ENCODE measurements around the gene SERPINA4. TPM values are rescaled to one million over a fixed set of nuclear protein-coding genes. Genes with fewer than 3 reads are reported as not detected.

The SERPINA4 gene
- total and polyA plus RNA-seq, 9 of the 15 experiments (the other 6 are each of a cell fraction or from before 2014, with no cell fraction given) = not detected

DNA sequence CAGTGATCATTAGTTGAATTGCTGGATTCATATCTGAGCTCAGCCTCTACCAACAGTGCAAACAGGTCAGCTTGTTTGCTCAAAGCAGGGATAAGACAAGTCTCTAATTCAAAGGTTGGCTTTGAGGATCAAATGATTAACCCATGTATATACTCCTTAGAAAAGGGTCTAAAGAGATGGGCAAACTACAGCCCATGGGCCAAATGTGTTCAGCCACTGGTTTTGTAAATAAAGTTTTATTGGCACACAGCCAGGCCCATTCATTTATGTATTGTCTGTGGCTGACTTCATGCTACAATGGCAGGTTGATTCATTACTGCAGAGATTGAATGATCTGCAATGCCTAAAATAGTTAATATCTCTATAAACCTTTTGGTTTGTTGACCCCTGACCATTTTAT, 3.1 kb downstream of the SERPINA4 start:
- Histone ChIP-seq H3K4me3 (no peak overlapping the region), H4K20me1 (replicated peaks; ENCODE audit: control insufficient read depth, insufficient read depth, low read length) (no peaks in the 10 kb centered on the region), H3K9me1 (ENCODE audit: control insufficient read depth, insufficient read depth, low read length) (no peaks in the 10 kb centered on the region), H2AFZ (ENCODE audit: low read depth, low read length) (no peak overlapping the region), H3K27me3 (ENCODE audit: control insufficient read depth in 2 of 2, insufficient read depth in 2 of 2, low read length in 2 of 2) (no peaks in the 10 kb centered on the region), H3K27ac (ENCODE audit: extremely low read depth, low read depth, low read length) (no peak overlapping the region), H3K4me2 (ENCODE audit: insufficient read depth, low read length) (no peak overlapping the region), H3K79me2 (ENCODE audit: control insufficient read depth, insufficient read depth, low read length) (no peaks in the 10 kb centered on the region), H3K9ac (ENCODE audit: insufficient read depth in 1 of 2, low read depth in 2 of 2, low read length in 2 of 2) (no peak overlapping the region), H3K36me3 (ENCODE audit: control insufficient read depth, insufficient read depth, low read length) (no peaks in the 10 kb centered on the region), H3K4me1 (replicated peaks in 1 of 2; ENCODE audit: control insufficient read depth in 2 of 2, insufficient read depth in 2 of 2, low read length in 2 of 2) (no peaks in the 10 kb centered on the region), H3K9me3 (replicated peaks; ENCODE audit: control insufficient read depth, insufficient read depth, low read depth, low read length) (no peaks in the 10 kb centered on the region)
- POLR2A ChIA-PET = no interaction called here
- no TSS peak for BruUV-seq (replicated peaks)
- intact Hi-C loops (cut with micrococcal nuclease) (no loop called here), in situ Hi-C loops (cut with MboI) (no loop called here)
- TF ChIP-seq RBFOX2 (IDR thresholded peaks at IDR 0.05; ENCODE audit: low read depth, low read length) = no peak
- no peak for TF ChIP-seq MTA2 (IDR thresholded peaks at IDR 0.05; ENCODE audit: low read depth)
- TF ChIP-seq SMAD3 (CRISPR knock-in tag; conservative IDR thresholded peaks at IDR 0.05) = no peak
- TF ChIP-seq RBM22 (IDR thresholded peaks at IDR 0.05; ENCODE audit: low read depth, low read length, poor library complexity, severe bottlenecking) = no peak
- no peak for TF ChIP-seq NKRF (IDR thresholded peaks at IDR 0.05; ENCODE audit: borderline replicate concordance)
- TF ChIP-seq NFIC (IDR thresholded peaks at IDR 0.05) = peak; percentile 66
- no peak for TF ChIP-seq DPF2 (IDR thresholded peaks at IDR 0.05)
- TF ChIP-seq ZBTB40 (IDR thresholded peaks at IDR 0.05) = peak; percentile 71
- no peak for TF ChIP-seq ZBTB40 (CRISPR knock-in tag; IDR thresholded peaks at IDR 0.05)
- ATAC-seq (no peak), FAIRE-seq (no peak), DNase-seq (ENCODE audit: extremely low read depth in 1 of 4, low spot score in 3 of 4) (no peak)
- CTCF ChIA-PET (ENCODE audit: low intra/inter-chr PET ratio) = no interaction called here
